Measurements from ENCODE around the gene PTPN14.

DNA sequence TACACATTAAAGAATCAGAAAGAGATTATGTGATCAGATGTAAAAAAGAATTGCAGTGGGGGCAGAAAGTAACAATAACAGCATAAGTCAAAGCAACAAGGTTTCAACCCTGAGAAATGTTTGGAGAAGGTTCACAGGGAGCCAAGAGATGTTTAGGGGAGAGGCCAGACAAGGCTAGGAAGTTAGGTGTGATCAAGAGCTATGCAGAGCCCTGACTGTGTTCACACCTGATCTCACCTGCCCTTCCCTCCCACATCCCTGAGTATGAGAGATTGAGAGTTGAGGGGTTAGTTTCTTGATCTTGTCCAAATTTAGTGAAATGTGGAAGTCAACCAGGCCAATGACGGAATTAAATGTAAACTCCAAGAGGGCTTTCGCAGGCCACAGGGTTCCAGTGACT is 10.2 kb downstream of the PTPN14 start:
- no peak for TF ChIP-seq POLR2A (IDR thresholded peaks at IDR 0.05)
- TF ChIP-seq, protein P1, sequence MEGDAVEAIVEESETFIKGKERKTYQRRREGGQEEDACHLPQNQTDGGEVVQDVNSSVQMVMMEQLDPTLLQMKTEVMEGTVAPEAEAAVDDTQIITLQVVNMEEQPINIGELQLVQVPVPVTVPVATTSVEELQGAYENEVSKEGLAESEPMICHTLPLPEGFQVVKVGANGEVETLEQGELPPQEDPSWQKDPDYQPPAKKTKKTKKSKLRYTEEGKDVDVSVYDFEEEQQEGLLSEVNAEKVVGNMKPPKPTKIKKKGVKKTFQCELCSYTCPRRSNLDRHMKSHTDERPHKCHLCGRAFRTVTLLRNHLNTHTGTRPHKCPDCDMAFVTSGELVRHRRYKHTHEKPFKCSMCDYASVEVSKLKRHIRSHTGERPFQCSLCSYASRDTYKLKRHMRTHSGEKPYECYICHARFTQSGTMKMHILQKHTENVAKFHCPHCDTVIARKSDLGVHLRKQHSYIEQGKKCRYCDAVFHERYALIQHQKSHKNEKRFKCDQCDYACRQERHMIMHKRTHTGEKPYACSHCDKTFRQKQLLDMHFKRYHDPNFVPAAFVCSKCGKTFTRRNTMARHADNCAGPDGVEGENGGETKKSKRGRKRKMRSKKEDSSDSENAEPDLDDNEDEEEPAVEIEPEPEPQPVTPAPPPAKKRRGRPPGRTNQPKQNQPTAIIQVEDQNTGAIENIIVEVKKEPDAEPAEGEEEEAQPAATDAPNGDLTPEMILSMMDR (IDR thresholded peaks at IDR 0.05) = no peak
